GM21576 (cell line): ENCODE data around the gene TSR1.
"Not testable (repeated sequence)": the region's sequence is repeated elsewhere in the genome, so short reads cannot be mapped to it uniquely, and the experiment has no call there.

Experiments
- ATAC-seq: cut with Tn5 transposase; IDR thresholded peaks from one replicate; pipeline ENCODE4 v1.9.1; 2021; ENCODE audit warnings: mild to moderate bottlenecking, moderate library complexity; ENCODE audit not compliant: unreplicated experiment

Gene TSR1

DNA sequence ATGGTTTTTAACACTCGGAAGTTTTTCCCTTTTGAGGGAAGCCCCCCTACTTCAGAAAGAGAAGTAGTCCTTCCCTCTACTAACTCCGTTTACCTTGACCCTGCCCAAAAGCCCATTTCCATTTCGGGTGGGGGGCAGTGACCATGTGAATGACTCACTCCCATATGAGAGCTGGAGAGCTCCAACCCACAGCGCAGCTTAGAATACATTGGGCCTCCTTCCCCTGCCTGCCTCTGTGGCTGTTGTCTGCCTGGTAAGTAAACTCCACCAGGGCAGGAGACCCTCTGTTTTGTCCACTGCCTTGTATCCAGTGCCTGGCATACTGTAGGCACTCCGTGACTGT is 2.0 kb upstream of the TSR1 start:
- no peak for ATAC-seq

DNA sequence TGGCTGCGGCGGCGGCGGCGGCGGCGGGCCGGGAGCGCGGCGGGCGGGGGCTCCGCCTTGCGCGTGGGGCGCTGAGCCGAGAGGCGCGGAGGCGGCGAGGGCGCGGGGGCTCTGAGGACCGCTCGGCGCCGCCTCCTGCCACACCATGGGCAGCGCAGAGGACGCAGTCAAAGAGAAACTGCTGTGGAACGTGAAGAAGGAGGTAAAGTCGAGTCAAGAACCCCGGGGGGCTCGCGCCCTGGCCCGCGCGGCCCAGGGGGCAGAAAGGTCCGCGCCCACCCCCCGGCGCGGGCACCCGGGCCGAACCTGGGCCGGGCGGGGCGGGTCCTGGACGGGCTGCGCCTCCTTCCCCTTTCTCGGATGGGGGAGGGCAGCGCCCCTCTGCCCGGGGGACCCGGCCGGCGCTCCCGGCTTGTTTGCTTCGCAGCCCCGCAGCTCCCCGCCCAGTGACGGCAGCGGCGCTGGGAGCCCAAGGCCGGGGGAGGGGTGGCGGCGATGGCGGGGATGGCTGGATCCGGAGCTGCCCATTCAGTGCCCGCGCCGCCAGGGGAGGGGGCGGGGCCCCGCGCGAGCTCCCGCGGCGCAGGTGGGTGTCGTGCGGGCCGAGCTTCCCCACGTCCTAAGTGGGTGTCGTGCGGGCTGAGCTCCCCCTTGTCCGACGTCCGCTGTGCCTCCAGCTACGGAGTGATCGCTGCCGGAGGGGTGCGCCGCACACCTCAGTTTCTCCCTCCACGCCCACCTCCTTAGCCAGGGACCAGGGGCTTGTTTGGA is 1.5 kb upstream of the TSR1 start:
- peak; percentile 10 for ATAC-seq

DNA sequence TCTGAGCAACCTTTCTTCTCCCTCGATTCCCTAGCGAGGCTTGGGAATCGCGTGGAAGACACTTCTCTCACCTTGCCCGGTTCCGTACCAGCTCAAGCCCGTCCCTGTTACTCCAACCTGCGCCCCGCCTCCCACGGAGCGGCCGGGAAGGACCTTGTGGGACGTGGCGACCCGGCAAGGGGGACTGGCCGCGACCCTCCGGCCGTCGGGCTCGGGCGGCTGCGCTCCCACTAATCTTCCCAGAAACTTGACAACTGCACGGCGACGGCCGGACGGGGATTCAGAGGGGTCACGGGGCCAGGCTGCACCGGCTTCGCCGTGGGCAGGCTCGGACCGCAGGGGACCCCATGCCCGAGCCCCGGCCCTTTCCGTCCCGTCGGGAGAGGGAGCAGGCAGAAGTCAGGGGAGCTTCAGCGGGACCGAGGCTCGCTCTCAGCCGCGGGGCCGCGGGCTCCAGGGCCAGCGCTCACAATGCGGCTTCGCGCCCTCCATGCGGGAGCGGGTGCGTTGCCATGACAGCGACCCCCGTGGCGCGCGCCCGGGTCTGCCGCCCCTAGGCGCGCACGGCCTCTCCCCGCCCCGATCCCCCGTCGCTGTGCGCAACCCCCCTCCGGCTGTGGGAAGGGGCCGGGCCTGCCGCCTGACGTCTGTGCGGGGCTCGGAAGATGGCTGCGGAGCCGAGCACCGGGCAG is 741 bp upstream of the TSR1 start, which contains the start of gene SGSM2:
Gene SGSM2 (plus strand): TSS at position 650 of the 692 bp plus-strand sequence. CDS start 188 bp downstream, outside the sequence.
- peak; percentile 23 for ATAC-seq

DNA sequence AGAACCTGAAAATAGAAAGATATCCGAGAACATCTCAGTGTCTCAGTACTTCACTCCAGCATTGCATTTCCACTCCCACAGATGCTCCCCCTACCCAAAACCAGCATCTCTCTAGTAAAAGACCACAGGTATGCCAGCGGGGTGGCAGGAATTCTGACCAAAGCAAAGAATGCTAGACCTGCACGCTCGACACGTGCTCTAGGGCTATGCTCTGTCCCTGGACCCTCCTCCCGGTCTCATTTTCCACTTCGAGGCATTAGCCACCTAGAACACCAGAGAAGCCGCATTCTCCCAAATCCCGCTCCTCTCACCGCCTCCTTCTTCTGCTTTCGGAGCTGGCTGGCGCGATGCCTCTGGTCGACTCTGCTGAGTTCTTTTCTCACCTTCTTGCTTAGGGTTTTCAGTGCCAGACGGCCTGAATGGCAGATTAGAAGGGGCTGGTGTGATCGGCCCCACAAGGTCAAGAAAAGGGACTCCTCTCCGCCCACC is 487 bp downstream of the TSR1 start:
- ATAC-seq, result no peak

GRCh38 chr17:2331303-2331702 is 5.0 kb downstream of the TSR1 start:
- no peak for ATAC-seq

GRCh38 chr17:2323629-2324314 is 12.5 kb downstream of the TSR1 start:
- no peak for ATAC-seq

DNA sequence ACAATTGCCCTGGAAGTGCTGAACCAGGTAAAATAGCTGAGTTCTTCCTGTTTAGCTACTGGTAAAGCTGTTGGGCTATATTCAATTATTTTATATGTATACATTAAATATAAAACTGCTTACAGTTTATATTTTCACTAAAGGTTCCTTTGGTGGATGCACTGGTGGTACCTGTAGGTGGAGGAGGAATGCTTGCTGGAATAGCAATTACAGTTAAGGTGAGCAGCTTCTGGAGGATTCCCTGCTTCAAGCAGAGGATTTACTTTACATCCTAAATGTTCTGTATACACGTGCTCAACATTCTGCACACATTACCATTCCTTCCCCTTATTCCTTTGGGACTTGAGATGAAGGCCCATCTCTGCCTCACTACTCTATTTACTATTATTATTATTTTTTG is 14.9 kb downstream of the TSR1 start:
- ATAC-seq, result no peak

DNA sequence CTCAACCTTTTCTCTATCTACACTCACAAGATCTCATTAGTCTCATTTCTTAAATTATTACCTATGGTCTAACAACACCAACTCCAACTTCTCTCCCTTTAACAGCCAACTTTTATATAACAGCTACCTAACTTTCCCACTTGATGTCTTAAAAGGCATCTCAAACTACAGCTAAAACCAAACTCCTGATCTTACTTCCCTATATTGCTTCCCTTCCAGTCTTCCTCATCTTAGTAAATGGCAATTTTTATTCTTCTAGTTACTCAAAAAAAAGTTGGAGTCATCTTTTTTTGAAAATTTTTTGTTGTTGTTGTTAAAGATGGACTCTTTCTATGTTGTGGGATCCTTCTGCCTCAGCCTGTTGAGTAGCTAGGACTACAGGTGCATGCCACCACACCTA is 17.2 kb downstream of the TSR1 start:
- ATAC-seq, result no peak

DNA sequence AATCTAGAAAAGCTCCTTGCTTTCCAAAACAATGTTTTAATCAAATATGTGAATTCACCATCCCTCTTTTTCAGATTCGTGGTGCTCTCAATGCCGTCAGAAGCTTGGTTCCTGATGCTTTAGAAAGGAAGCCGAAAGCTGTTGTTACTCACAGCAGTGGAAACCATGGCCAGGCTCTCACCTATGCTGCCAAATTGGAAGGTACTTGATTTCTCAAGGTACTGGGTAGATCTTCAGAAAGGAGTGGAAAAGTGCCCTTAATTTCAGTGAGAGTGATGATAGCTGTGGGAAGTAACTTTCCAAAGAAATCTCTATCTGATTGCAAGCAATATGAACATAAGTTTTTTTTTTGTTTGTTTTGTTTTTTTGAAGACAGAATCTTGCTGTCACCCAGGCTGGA is 18.5 kb downstream of the TSR1 start:
- ATAC-seq, result no peak

GRCh38 chr17:2316916-2317205 is 19.4 kb downstream of the TSR1 start:
- not testable (repeated sequence) for ATAC-seq

GRCh38 chr17:2312736-2313135 is 23.5 kb downstream of the TSR1 start:
- ATAC-seq, result no peak

- no peak for ATAC-seq
Observed at GRCh38 chr17:2309338-2310154, 26.7 kb downstream of the TSR1 start.

DNA sequence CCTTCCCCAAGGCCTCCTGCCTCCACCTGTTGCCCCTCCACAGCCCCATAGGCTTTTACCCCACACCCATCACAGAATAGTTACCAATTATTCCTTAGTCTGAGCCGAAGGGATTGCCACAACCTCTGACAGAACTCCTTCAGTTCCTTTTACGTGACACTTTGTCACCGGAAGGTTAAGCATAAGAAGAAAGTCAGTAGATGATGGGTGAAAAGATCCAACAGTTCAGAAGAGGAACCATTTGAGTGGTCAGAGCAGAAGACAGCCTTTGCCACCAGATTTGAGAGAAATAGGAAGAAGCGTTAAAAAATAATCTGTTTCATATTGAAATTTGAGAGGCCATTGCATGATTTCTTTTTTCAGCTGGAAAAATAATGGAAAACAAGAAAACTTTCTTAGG is 31.3 kb downstream of the TSR1 start:
- no peak for ATAC-seq

DNA sequence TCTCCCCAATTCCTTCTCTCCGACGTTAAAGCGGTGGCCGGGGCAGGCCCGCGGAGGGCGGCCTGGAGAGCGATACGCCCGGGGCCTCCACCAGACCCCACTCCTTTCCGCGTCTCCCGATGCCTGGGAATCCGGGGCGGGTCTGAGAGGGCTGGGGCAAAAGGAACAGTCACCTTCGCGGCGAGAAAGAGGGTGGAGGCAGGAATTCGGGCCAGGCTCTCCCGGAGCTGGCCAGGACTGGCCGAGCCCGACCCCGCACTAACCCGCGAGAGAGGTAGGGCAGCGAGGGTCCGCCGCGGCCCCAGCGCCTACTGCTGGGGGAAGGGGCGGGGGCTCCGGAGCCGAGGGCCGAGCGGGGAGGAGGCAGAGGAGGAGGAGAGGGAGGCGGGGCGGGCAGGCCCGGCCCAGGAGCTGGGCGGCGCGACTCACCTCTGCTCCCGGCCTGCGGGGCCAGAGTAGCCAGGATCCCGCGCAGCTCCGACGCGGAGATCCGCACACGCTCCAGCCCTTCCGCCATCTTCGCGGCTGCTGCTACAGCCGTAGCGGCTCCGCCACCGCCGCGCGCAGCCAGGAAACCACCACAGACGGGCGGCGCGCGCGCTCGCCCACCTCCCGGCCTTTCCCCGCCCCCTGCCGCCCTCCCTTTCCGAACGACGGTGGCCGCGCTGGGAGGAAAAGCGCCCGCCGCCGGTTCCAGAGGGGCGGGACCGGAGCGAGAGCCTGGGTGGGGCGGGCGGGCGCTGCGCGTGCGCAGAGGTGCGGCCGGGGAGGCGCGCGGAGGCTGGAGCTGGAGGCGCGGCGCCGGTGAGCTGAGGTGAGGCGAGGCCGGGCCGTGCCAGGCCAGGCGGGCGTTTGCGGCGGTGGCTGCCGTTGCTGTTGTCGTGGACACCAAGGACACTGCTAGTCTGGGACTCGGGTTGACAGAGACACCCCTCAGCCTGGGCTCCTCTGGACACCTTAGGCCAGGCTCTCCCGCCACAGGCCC is 32.8 kb downstream of the TSR1 start, which contains the start of the genes SMG6 and SRR:
Gene SMG6 (minus strand): TSS at position 582 of the 985 bp plus-strand sequence. CDS start 65 bp downstream, at position 517.
Gene SRR (plus strand): TSS at position 747 of the 985 bp plus-strand sequence. CDS start 11,611 bp downstream, outside the sequence.
- peak; percentile 69 for ATAC-seq

- ATAC-seq, result no peak
Observed at GRCh38 chr17:2302778-2303203, 33.5 kb downstream of the TSR1 start.

GRCh38 chr17:2299756-2300155 is 36.5 kb downstream of the TSR1 start:
- no peak for ATAC-seq

DNA sequence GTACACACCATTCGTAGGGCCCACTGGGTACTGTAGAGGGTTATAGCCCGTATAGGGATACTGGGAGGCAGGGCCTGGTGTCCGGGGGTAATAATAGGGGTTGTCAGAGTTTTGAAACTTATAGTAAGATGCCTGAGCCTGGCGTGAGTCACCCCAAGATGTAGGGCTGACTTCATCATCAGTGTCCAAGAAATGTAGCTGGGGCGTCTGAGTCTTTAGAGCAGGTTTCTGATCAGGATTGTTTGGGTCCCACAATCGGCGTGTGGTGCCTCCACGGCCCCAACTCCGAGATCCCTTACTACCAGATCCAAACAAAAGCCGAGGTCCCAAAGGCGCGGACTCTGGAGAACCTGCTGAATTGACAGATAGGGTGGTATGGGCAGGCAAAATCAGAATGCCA is 37.1 kb downstream of the TSR1 start:
- ATAC-seq, result no peak

DNA sequence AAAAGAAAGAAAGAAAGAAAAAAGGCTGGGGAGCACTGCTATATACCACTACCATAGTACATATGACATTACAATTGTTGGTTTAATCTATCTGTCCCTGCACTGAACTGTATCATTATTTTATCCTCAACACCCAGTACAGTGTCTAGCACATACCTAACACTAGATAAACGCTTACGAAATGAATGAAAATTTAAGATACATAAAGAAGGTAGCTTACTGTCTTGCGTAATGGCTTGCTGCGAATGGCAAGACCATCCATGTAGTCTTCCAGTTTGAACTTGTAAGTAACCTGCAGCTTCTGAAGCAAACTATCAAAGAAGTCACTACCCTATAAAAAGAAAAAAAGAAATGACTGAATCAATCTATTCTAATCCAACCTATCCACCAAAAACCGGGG is 39.2 kb downstream of the TSR1 start:
- no peak for ATAC-seq

DNA sequence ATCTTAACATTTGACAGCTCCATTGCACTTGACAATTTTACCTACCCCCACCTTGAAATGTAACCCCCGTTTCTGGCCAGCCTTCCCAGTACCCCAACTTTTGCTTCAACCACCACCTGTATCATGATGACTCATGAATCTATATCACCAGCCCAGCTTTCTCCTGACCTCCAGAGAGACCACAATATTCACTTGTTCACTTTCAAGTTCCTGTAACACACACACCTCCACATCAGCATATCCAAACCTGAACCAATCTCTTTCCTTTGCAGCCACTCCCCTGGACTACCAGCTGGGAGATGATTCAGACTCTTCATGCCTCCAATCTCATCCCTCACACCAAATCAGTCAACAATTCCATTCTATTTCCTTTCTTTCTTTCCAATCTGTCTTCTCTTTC is 40.7 kb downstream of the TSR1 start:
- no peak for ATAC-seq

GRCh38 chr17:2292100-2292499 is 44.2 kb downstream of the TSR1 start:
- no peak for ATAC-seq
